ENCODE measurements around the gene SEC24D. TPM values are rescaled to one million over a fixed set of nuclear protein-coding genes. Genes with fewer than 3 reads are reported as not detected.

Gene SEC24D
- total RNA-seq, 6 experiments from 2014 or later: 164 to 198 (median 183) TPM

- H3K4me1 Mint-ChIP-seq (ENCODE audit: low read depth): peaks cover 76% of the 10 kb centered on the region
- H3K9me3 Mint-ChIP-seq: no peaks in the 10 kb centered on the region
- H3K4me3 Mint-ChIP-seq: no peak overlapping the region
- peaks cover 62% of the 10 kb centered on the region for H3K36me3 Mint-ChIP-seq (ENCODE audit: low read depth)
- no peak for DNase-seq
- peaks cover 1% of the 10 kb centered on the region; the same call in 1 of the 2 replicates for H3K27me3 Mint-ChIP-seq (ENCODE audit: insufficient read depth)
- H3K27ac Mint-ChIP-seq: peak overlapping the region; percentile 76
- TF ChIP-seq CTCF (IDR thresholded peaks at IDR 0.05): no peak; the same call in 1 of the 2 replicates
Measured at GRCh38 chr4:118753685-118754084, 82.2 kb downstream of the SEC24D start.

GRCh38 chr4:118753096-118753495 is 82.8 kb downstream of the SEC24D start:
- no peak for TF ChIP-seq CTCF (IDR thresholded peaks at IDR 0.05)
- Mint-ChIP-seq H3K4me3 (peak overlapping the region; percentile 70), H3K27ac (peak overlapping the region; percentile 94), H3K4me1 (ENCODE audit: low read depth) (peaks cover 70% of the 10 kb centered on the region), H3K27me3 (ENCODE audit: insufficient read depth) (peaks cover 1% of the 10 kb centered on the region; the same call in 1 of the 2 replicates), H3K9me3 (no peaks in the 10 kb centered on the region), H3K36me3 (ENCODE audit: low read depth) (peaks cover 64% of the 10 kb centered on the region)
- no peak for DNase-seq

- peak overlapping the region; percentile 70 for H3K4me3 Mint-ChIP-seq
- peaks cover 5% of the 10 kb centered on the region for H3K27me3 Mint-ChIP-seq (ENCODE audit: insufficient read depth)
- DNase-seq: peak; percentile 52
- H3K4me1 Mint-ChIP-seq (ENCODE audit: low read depth): peaks cover 64% of the 10 kb centered on the region
- H3K36me3 Mint-ChIP-seq (ENCODE audit: low read depth): peaks cover 63% of the 10 kb centered on the region
- no peaks in the 10 kb centered on the region for H3K9me3 Mint-ChIP-seq
- peak overlapping the region; percentile 94 for H3K27ac Mint-ChIP-seq
- no peak for TF ChIP-seq CTCF (IDR thresholded peaks at IDR 0.05)
Measured at GRCh38 chr4:118752551-118752950, 83.4 kb downstream of the SEC24D start.

- peak; percentile 50 for DNase-seq
- TF ChIP-seq CTCF (IDR thresholded peaks at IDR 0.05): no peak
- Mint-ChIP-seq H3K9me3 (no peaks in the 10 kb centered on the region), H3K4me1 (ENCODE audit: low read depth) (peaks cover 57% of the 10 kb centered on the region), H3K36me3 (ENCODE audit: low read depth) (peaks cover 56% of the 10 kb centered on the region), H3K4me3 (peak overlapping the region; percentile 57), H3K27ac (peak overlapping the region; percentile 94), H3K27me3 (ENCODE audit: insufficient read depth) (peaks cover 5% of the 10 kb centered on the region)
Measured at GRCh38 chr4:118751629-118752323, 84.2 kb downstream of the SEC24D start.

- H3K9me3 Mint-ChIP-seq: no peaks in the 10 kb centered on the region
- peak overlapping the region; percentile 51; the same call in 1 of the 2 replicates for H3K27ac Mint-ChIP-seq
Measured at GRCh38 chr4:118749347-118749988, 86.5 kb downstream of the SEC24D start.

More at GRCh38 chr4:118749347-118749988, 86.5 kb downstream of the SEC24D start:
- Mint-ChIP-seq H3K4me1 (ENCODE audit: low read depth) (peaks cover 46% of the 10 kb centered on the region), H3K36me3 (ENCODE audit: low read depth) (peaks cover 54% of the 10 kb centered on the region), H3K4me3 (no peak overlapping the region), H3K27me3 (ENCODE audit: insufficient read depth) (peaks cover 5% of the 10 kb centered on the region)
- DNase-seq: no peak
- no peak for TF ChIP-seq CTCF (IDR thresholded peaks at IDR 0.05)
